GM21528 (cell line): Measurements from ENCODE around the gene FAM13C.

ENCODE experiments used
- ATAC-seq: cut with Tn5 transposase; IDR thresholded peaks from one replicate; pipeline ENCODE4 v1.9.1; 2021; ENCODE audit warnings: mild to moderate bottlenecking, moderate library complexity; ENCODE audit not compliant: unreplicated experiment, low FRiP score

FAM13C gene

DNA sequence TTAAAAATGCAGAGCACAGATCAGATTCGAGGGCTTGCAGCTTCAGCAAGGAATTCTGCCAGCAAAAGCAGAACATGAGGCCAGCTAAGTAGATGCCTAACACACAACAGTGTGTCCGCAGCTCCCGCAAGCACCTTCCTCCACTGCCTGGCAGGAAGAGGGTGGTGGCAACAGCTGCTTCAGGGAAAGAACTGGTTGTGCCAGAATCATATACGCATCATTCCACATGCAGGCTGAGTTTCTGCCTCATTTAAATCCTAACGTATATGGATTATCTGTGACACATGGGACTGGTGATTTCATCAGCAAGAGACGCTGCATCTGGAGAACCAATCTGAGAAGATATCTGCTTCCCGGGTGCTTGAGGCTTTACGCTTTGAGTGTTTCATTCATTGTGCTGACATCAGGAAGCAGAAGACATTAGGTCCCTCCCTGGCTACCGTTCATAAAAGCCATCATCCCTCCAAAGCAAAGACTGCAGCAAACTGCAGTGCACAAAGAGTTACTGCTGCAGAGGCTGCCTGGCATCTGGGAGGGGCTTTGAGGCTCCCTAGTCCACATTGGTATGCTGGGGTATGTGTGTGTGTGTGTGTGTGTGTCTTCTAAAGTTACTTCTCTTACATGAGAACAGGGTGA lies 78.8 kb downstream of the FAM13C start:
- no peak for ATAC-seq

DNA sequence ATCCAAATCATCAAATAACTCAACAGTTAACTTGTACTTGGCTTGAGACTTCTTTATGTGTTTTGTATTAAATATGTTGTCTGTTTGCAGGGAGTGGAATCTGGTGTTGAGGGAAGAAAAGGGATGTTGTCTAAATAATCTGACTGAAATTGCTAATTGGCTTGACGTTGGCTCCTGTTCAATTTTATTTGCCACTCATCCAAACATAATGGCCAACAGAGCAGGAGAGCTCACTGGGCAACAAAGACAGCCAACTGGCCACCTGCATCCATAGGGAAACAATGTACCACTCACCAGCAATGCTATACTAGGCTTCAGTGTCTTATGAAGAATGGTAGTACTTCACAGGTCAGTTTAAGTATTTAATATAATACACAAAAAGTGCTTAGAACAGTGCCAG lies 80.5 kb downstream of the FAM13C start:
- ATAC-seq, result no peak

DNA sequence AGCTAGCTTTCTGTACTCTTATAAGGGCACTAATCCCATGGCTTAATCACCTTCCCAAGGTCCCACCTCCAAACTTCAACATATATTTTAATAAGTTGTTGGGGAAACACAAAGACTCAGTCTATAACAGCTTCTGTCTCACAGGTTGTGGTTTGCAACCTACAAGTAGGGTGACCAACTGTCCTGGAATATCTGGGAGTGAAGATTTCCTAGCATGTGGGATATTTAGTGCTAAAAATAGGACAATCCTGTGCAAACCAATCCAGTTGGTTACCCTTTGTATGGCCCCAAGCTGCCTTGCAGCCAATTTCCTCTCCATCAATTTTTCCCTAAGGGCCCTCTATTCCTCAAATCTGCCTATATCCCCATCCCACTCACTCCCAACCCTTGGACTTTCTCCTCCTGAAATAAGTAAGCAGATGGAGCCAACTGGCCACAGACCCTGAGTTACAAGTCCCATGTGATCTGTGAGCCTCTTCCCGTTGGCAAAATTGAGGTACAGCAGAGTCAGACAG lies 82.3 kb downstream of the FAM13C start:
- ATAC-seq, result no peak

DNA sequence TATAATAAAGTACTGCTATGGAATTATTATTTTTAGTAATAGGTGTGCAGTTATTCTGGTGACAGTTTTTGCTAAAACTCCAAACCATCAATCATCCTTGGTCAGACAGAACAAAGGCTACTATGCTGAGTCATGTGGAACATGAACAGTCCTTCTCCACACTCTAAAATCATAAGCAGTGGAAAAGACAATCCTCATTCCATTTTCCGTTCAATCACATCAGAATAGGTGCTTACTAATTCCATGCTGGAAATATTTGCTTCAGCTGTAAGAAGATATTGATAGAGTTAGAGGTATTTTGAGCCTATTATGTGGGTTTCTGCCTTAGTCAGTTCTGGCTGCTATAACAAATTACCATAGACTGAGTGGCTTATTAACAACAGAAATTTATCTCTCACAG lies 82.9 kb downstream of the FAM13C start:
- ATAC-seq, result no peak

DNA sequence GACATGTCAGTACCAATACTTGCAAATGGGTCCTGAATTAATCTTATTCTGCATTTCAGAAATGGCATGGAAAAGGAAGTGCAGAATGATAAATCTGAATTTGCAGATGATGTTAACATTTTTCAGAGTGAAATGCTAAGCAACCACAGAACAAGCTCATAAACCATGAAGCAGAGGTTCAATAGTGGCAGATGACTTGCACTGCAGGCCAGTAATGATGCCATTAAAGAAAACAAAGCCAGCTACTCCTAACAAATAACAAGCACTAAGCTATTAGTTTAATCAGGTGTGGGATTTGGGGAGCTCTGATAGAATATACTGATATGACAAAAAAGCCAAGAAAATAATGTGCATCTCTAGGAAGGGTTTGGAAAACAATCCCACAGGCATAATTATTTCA lies 85.4 kb downstream of the FAM13C start:
- no peak for ATAC-seq

DNA sequence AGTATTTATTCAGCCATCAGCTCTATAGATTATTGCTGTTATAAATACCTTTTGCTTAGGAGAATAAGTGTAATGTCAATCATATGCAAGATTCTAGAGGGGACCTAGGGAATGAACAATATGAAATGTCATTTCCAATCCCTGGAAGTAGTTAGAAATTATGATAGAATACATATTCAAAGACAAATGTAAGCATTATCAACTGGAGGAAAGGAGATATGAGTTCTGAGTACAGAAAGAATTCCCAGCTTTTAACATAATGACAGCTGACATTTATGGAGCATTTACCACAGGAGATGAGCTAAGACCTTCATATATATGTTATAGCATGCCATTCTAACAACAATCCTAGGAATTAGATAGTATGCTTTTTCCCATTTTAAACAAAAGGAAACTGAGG lies 86.2 kb downstream of the FAM13C start:
- no peak for ATAC-seq

- ATAC-seq, result no peak
Measured at GRCh38 chr10:59273445-59273844, 88.9 kb downstream of the FAM13C start.

DNA sequence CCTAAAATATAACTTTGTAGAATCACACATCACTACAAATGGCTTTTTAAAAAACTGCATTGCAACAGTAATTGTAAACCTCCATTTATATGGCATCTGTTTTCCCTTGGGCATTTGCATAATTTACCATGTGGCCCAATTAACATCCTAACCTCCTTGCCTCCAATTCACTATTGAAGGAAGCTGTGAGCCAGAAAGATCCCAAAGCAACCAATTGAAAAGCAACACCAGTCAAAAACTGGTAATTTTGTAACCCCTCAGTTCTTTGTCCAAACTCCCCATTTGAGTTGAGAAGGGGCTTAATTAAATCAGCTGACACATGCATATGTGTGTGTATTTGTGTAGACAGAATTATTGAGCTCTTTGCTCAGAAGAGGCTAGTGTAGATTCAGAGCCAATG lies 90.3 kb downstream of the FAM13C start:
- no peak for ATAC-seq

DNA sequence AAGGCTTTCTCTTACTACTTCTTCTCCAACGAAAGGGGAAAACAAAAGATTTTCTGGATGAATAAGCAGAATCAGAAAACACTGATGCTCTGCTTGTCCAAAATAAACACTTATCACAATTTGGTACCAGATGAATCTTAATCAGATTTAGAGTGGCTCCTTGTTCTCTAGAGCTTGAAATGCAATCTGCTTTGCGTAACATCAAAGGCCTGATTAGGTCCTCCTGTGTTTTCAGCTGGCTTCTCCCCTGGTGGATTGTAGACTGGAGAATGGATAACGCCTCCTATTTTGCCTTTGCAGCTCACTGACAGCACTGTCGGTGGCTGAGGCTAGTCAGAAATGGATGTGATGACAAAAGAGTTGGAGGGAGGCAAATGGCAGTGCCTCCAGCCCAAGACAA lies 91.2 kb downstream of the FAM13C start:
- ATAC-seq, result no peak

DNA sequence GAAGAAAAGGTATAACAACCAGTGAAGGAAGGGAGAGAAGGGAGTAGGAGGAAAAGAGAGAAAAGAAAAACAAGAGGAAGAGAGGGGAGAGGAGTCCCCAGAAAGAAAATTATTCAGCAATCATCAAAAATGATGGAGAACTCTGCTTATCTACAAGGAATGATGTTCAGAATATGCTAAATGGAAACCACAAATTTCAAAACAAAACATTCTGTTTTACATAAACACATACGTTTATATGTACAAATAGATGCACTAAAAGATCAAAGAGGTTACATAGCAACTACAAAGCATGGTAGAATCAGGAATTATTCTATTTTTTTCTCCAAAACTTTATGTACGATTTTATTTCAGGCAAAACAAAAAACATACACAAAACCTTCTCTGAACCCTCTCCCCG lies 91.9 kb downstream of the FAM13C start:
- no peak for ATAC-seq

GRCh38 chr10:59269651-59270050 lies 92.7 kb downstream of the FAM13C start:
- ATAC-seq, result no peak

GRCh38 chr10:59268460-59268859 lies 93.9 kb downstream of the FAM13C start:
- ATAC-seq, result no peak

DNA sequence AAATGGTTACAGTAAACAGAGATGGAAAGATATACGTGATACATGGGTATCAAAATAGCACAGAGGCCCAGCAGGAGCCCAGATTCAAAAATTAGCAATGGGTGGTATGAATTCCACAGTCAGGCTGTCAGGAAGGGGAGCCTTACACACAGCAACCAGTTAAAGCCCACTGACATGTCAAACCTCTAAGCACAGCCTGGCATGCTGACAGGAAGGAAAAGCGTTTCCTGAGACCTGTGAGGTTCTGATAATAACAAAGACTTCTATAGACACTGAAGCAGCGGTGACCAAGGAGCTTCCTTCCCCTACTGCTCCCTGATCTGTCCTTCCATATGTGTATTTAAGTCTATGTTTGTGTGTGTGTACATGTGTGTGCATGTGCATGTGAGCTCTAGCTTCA lies 96.0 kb downstream of the FAM13C start:
- ATAC-seq, result no peak

DNA sequence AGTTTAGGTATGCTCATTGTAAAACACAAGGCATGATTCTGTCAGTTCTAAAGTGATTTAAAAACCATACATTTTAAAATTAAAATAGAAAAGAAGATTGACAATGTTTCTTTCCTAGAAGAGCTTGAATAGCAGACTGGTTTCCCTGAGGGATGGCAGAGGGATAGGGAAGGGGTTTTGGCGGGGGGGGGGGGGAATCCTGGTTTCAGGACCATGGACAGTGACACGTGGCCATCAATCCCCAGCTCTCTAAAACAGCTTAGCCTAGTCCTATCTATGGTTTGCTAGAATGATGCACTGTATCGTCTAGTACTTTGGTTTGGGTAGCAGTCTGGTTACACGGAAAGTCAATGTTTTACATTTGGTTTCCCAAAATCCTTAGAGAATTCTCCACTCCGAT lies 97.2 kb downstream of the FAM13C start:
- ATAC-seq, result no peak

GRCh38 chr10:59258890-59259289 lies 103.5 kb downstream of the FAM13C start:
- no peak for ATAC-seq

- ATAC-seq, result no peak
Measured at GRCh38 chr10:59257224-59257623, 105.1 kb downstream of the FAM13C start.

- no peak for ATAC-seq
Measured at GRCh38 chr10:59255463-59255862, 106.9 kb downstream of the FAM13C start.

GRCh38 chr10:59252491-59252890 lies 109.9 kb downstream of the FAM13C start:
- no peak for ATAC-seq

GRCh38 chr10:59245686-59246085 lies 116.7 kb downstream of the FAM13C start:
- ATAC-seq, result no peak

DNA sequence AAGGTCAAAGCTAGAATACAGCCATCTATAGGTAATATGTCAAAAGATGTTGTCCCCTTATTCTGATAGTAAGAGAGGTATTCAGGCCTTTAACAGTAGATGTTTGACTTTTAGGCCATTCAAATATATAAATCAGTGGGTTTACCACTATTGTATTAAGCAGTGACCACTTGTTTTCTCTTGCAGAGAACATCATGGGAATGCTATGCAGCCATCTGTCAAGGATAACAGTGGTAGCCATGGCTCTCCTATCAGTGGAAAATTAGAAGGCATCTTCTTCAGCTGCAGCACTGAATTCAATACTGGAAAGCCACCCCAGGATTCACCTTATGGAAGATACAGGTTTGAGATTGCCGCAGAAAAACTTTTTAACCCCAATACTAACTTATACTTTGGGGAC lies 117.5 kb downstream of the FAM13C start:
- ATAC-seq, result no peak

GRCh38 chr10:59243611-59244195 lies 118.6 kb downstream of the FAM13C start:
- no peak for ATAC-seq

DNA sequence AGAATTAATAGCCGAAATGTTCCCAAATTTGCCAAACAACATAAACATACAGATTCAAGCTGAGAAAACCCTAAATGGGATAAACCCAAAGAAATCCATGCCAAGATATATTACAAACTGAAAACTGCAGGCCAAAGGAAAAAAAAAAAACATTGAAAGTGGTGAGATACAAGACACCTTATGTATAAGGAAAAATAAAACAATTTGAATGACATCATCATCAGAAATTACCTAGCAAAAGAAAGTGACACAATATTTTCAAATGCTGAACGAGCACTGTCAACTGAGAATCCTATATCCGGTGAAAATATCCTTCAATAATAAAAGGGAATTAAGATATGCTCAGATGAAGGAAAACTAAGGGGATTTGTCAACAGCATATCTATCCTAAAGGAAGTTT lies 119.4 kb downstream of the FAM13C start:
- ATAC-seq, result no peak
